H9 (cell line): ENCODE measurements around the gene FAAP100. TPM values are rescaled to one million over a fixed set of nuclear protein-coding genes. Genes with fewer than 3 reads are reported as not detected.

Experiments used
- DNase-seq: peaks from one replicate; pipeline ENCODE4 v3.0.0-alpha.2; 2017
- H2AFZ ChIP-seq: one replicate; pipeline ENCODE4 v1.6.1; 2013; ENCODE audit warnings: mild to moderate bottlenecking, low read length, control low read depth, moderate library complexity
- H2AK5ac ChIP-seq: 2 replicates; pipeline ENCODE4 v1.6.1; 2013; ENCODE audit warnings: low read length, control low read depth, mixed read lengths; ENCODE audit not compliant: insufficient read length
- H2BK120ac ChIP-seq: one replicate; pipeline ENCODE4 v1.6.1; 2013; ENCODE audit warnings: low read depth, mild to moderate bottlenecking, low read length, control low read depth, inconsistent platforms; ENCODE audit not compliant: poor library complexity, severe bottlenecking
- H2BK12ac ChIP-seq: 2 replicates; pipeline ENCODE4 v1.6.1; 2013; ENCODE audit warnings: low read length, control low read depth, mixed read lengths, low read depth; ENCODE audit not compliant: insufficient read length
- H2BK15ac ChIP-seq: 2 replicates; pipeline ENCODE4 v1.6.1; 2013; ENCODE audit warnings: low read depth, low read length, control low read depth
- H2BK20ac ChIP-seq: one replicate; pipeline ENCODE4 v1.6.1; 2013; ENCODE audit warnings: low read depth, mild to moderate bottlenecking, low read length, control low read depth, inconsistent platforms; ENCODE audit not compliant: poor library complexity, severe bottlenecking
- H2BK5ac ChIP-seq: 2 replicates; pipeline ENCODE4 v1.6.1; 2013; ENCODE audit warnings: low read length, control low read depth, mixed read lengths; ENCODE audit not compliant: insufficient read length
- H3K14ac ChIP-seq: 2 replicates; pipeline ENCODE4 v1.6.1; 2013; ENCODE audit warnings: low read length, control low read depth; ENCODE audit not compliant: insufficient read depth
- H3K18ac ChIP-seq: 2 replicates; pipeline ENCODE4 v1.6.1; 2013; ENCODE audit warnings: low read depth, mild to moderate bottlenecking, mixed read lengths, low read length, control low read depth; ENCODE audit not compliant: insufficient read length
- H3K23ac ChIP-seq: 2 replicates; pipeline ENCODE4 v1.6.1; 2013; ENCODE audit warnings: low read length, control low read depth, mixed read lengths, low read depth; ENCODE audit not compliant: insufficient read length
- H3K23me2 ChIP-seq: 2 replicates; pipeline ENCODE4 v1.6.1; 2013; ENCODE audit warnings: low read depth, mild to moderate bottlenecking, mixed read lengths, low read length, control low read depth; ENCODE audit not compliant: insufficient read length, poor library complexity, severe bottlenecking
- H3K27ac ChIP-seq: 2 replicates; pipeline ENCODE4 v1.5.1; 2013; ENCODE audit warnings: low read length, control low read depth, mixed read lengths, low read depth; ENCODE audit not compliant: insufficient read length
- H3K27me3 ChIP-seq: 2 replicates; pipeline ENCODE4 v1.6.1; 2013; ENCODE audit warnings: low read length, control low read depth, inconsistent platforms; ENCODE audit not compliant: insufficient read depth
- H3K4ac ChIP-seq: 2 replicates; pipeline ENCODE4 v1.6.1; 2013; ENCODE audit warnings: low read depth, mild to moderate bottlenecking, control low read depth, inconsistent platforms, low read length, moderate library complexity
- H3K4me1 ChIP-seq: 2 replicates; pipeline ENCODE4 v1.6.1; 2013; ENCODE audit warnings: low read length, control low read depth, inconsistent platforms; ENCODE audit not compliant: insufficient read depth
- H3K4me2 ChIP-seq: 2 replicates; pipeline ENCODE4 v1.6.1; 2013; ENCODE audit warnings: low read length, control low read depth, mixed read lengths; ENCODE audit not compliant: insufficient read length, insufficient read depth
- H3K56ac ChIP-seq: 2 replicates; pipeline ENCODE4 v1.6.1; 2013; ENCODE audit warnings: low read depth, mild to moderate bottlenecking, mixed read lengths, low read length, control low read depth; ENCODE audit not compliant: insufficient read length
- H3K79me1 ChIP-seq: 2 replicates; pipeline ENCODE4 v1.6.1; 2013; ENCODE audit warnings: low read depth, mild to moderate bottlenecking, moderate library complexity, low read length, control low read depth, inconsistent platforms; ENCODE audit not compliant: insufficient read depth, poor library complexity, severe bottlenecking
- H3K79me2 ChIP-seq: 2 replicates; pipeline ENCODE4 v1.6.1; 2013; ENCODE audit warnings: low read length, control low read depth, inconsistent platforms; ENCODE audit not compliant: insufficient read depth
- H3K9ac ChIP-seq: 2 replicates; pipeline ENCODE4 v1.6.1; 2013; ENCODE audit warnings: low read length, control low read depth, mixed read lengths; ENCODE audit not compliant: insufficient read length; ENCODE audit errors: extremely low read depth
- H3K9me3 ChIP-seq: one replicate; pipeline ENCODE4 v1.6.1; 2013; ENCODE audit warnings: low read depth, low read length, inconsistent platforms; ENCODE audit not compliant: control insufficient read depth
- H3T11ph ChIP-seq: one replicate; pipeline ENCODE4 v1.6.1; 2013; ENCODE audit warnings: mild to moderate bottlenecking, low read length, control low read depth, inconsistent platforms
- H4K20me1 ChIP-seq: one replicate; pipeline ENCODE4 v1.6.1; 2013; ENCODE audit not compliant: control insufficient read depth, insufficient read length, insufficient read depth
- H4K5ac ChIP-seq: 2 replicates; pipeline ENCODE4 v1.6.1; 2013; ENCODE audit warnings: low read depth, mild to moderate bottlenecking, mixed read lengths, low read length, control low read depth; ENCODE audit not compliant: insufficient read length
- H4K8ac ChIP-seq: replicated peaks from 2 replicates; pipeline ENCODE4 v1.6.1; 2013; ENCODE audit warnings: low read length, control low read depth, mixed read lengths, low read depth; ENCODE audit not compliant: insufficient read length
- H4K91ac ChIP-seq: 2 replicates; pipeline ENCODE4 v1.6.1; 2013; ENCODE audit warnings: low read depth, mild to moderate bottlenecking, moderate library complexity, mixed read lengths, low read length, control low read depth; ENCODE audit not compliant: insufficient read length
- H3K27ac Mint-ChIP-seq, 3 experiments: 2 replicates in 2 of 3; 3 replicates in 1 of 3; pipeline ENCODE4 v1.8.0; 2020 to 2021; ENCODE audit warnings: mixed read lengths in 3 of 3, mild to moderate bottlenecking in 1 of 3, moderate library complexity in 1 of 3
- H3K27me3 Mint-ChIP-seq: 2 replicates; pipeline ENCODE4 v1.8.0; 2021; ENCODE audit warnings: low read depth, mild to moderate bottlenecking, moderate library complexity, mixed read lengths
- H3K36me3 Mint-ChIP-seq, 3 experiments: 2 replicates in 2 of 3; 3 replicates in 1 of 3; pipeline ENCODE4 v1.8.0; 2020 to 2021; ENCODE audit warnings: low read depth in 3 of 3, mixed read lengths in 3 of 3; ENCODE audit not compliant: insufficient read depth in 1 of 3
- H3K4me1 Mint-ChIP-seq, 2 experiments: 2 replicates each; pipeline ENCODE4 v1.8.0; 2020; ENCODE audit warnings: mixed read lengths in 2 of 2
- H3K4me3 Mint-ChIP-seq, 2 experiments: 2 replicates in 1 of 2; 3 replicates in 1 of 2; pipeline ENCODE4 v1.8.0; 2020 to 2021; ENCODE audit warnings: mild to moderate bottlenecking in 2 of 2, mixed read lengths in 2 of 2, moderate library complexity in 1 of 2
- H3K9me3 Mint-ChIP-seq, 2 experiments: 2 replicates in 1 of 2; 3 replicates in 1 of 2; pipeline ENCODE4 v1.8.0; 2020; ENCODE audit warnings: mild to moderate bottlenecking in 2 of 2, mixed read lengths in 2 of 2, moderate library complexity in 1 of 2
- total RNA-seq: library from RNA; stranded (reverse); gene quantifications from 2 replicates; pipeline ENCODE4 v1.2.1, GENCODE V29; 2021
- TF ChIP-seq, protein P1 (sequence below): fragments of 200-600 bp; sonication (generic); conservative IDR thresholded peaks from 3 replicates; pipeline ENCODE4 v1.8.0; 2021; ENCODE audit warnings: antibody characterized with exemption, mild to moderate bottlenecking

FAAP100 gene
- total RNA-seq, 1 experiment from 2014 or later: 54.0 TPM

DNA sequence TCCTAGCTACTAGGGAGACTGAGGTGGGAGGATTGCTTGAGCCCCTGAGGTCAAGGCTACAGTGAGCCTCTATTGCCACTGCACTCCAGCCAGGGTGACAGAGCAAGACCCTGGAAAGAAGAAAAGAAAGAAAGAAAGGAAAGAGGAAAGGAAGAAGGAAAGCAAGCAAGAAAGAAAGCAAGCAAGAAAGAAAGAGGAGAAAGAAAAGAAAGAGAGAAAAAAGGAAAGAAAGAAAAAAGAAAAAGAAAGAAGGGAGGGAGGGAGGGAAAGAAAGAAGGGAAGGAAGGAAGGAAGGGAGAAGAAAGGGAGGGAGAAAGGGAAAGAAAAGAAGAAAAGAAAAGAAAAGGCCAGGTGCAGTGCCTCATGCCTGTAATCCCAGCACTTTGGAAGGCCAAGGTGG, 48.5 kb downstream of the FAAP100 start:
- H3K4me1 Mint-ChIP-seq: peaks cover 0 to 7% of the 10 kb centered on the region in 2 experiments; a peak in 2 of 4 replicates
- no peak overlapping the region for H3T11ph ChIP-seq
- peaks cover 11% of the 10 kb centered on the region for H3K27me3 Mint-ChIP-seq
- H3K56ac ChIP-seq: no peak overlapping the region
- H3K36me3 Mint-ChIP-seq: peaks cover 1 to 8% (median 2%) of the 10 kb centered on the region in 3 experiments; a peak in 6 of 7 replicates
- H4K5ac ChIP-seq: no peak overlapping the region
- H3K23ac ChIP-seq: no peak overlapping the region
- H3K27ac Mint-ChIP-seq: no peak overlapping the region
- no peaks in the 10 kb centered on the region for H4K20me1 ChIP-seq
- no peaks in the 10 kb centered on the region for H3K9me3 ChIP-seq
- H2AK5ac ChIP-seq: no peak overlapping the region
- no peaks in the 10 kb centered on the region for H3K4me1 ChIP-seq
- no peak for DNase-seq
- H3K9me3 Mint-ChIP-seq: peaks cover 0 to 3% of the 10 kb centered on the region in 2 experiments; a peak in 1 of 5 replicates
- H2BK120ac ChIP-seq: no peak overlapping the region
- no peaks in the 10 kb centered on the region for H3K79me2 ChIP-seq
- no peak overlapping the region for H2BK15ac ChIP-seq
- no peaks in the 10 kb centered on the region for H3K23me2 ChIP-seq
- no peak overlapping the region for H3K14ac ChIP-seq
- H2BK5ac ChIP-seq: no peak overlapping the region
- no peak overlapping the region for H2AFZ ChIP-seq
- H3K4me3 Mint-ChIP-seq: no peak overlapping the region
- TF ChIP-seq, protein P1, sequence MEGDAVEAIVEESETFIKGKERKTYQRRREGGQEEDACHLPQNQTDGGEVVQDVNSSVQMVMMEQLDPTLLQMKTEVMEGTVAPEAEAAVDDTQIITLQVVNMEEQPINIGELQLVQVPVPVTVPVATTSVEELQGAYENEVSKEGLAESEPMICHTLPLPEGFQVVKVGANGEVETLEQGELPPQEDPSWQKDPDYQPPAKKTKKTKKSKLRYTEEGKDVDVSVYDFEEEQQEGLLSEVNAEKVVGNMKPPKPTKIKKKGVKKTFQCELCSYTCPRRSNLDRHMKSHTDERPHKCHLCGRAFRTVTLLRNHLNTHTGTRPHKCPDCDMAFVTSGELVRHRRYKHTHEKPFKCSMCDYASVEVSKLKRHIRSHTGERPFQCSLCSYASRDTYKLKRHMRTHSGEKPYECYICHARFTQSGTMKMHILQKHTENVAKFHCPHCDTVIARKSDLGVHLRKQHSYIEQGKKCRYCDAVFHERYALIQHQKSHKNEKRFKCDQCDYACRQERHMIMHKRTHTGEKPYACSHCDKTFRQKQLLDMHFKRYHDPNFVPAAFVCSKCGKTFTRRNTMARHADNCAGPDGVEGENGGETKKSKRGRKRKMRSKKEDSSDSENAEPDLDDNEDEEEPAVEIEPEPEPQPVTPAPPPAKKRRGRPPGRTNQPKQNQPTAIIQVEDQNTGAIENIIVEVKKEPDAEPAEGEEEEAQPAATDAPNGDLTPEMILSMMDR: no peak
- H3K9ac ChIP-seq: no peak overlapping the region
- no peak overlapping the region for H4K91ac ChIP-seq
- H3K4ac ChIP-seq: no peak overlapping the region
- H3K4me2 ChIP-seq: no peak overlapping the region
- H3K79me1 ChIP-seq: no peaks in the 10 kb centered on the region
- no peak overlapping the region for H4K8ac ChIP-seq
- H2BK12ac ChIP-seq: no peak overlapping the region
- no peak overlapping the region for H2BK20ac ChIP-seq
- no peaks in the 10 kb centered on the region for H3K27me3 ChIP-seq
- no peak overlapping the region for H3K18ac ChIP-seq
- no peak overlapping the region for H3K27ac ChIP-seq
